ENCODE measurements around the gene DCAF7. TPM values are rescaled to one million over a fixed set of nuclear protein-coding genes. Genes with fewer than 3 reads are reported as not detected.

The DCAF7 gene
- total and polyA plus RNA-seq, 2 donors, result 19.8 to 26.0 TPM

GRCh38 chr17:63568563-63568962 lies 18.3 kb downstream of the DCAF7 start:
- no peak overlapping the region for H3K4me3 ChIP-seq (ENCODE audit: low read length in 2 of 2)
- no peaks in the 10 kb centered on the region for H3K9me3 ChIP-seq (ENCODE audit: control insufficient read depth in 2 of 2, insufficient read depth in 1 of 2, low read length in 1 of 2)
- no peaks in the 10 kb centered on the region for H3K4me1 ChIP-seq (ENCODE audit: control insufficient read depth in 2 of 2, insufficient read depth in 2 of 2, low read length in 2 of 2)
- peaks cover 8 to 10% of the 10 kb centered on the region in 2 donors for H3K36me3 ChIP-seq (ENCODE audit: control insufficient read depth in 2 of 2, insufficient read depth in 2 of 2, low read length in 1 of 2)
- 89% methylated on average over 8 of the region's 8 CpGs for WGBS
- no peak overlapping the region for H3K27ac ChIP-seq (ENCODE audit: low read depth in 1 of 2, low read length in 1 of 2)
- H3K27me3 ChIP-seq (ENCODE audit: control insufficient read depth in 2 of 2, insufficient read depth in 1 of 2, low read length in 1 of 2), result no peaks in the 10 kb centered on the region
- no peak for DNase-seq (ENCODE audit: low read depth in 6 of 9, low spot score in 9 of 9)

DNA sequence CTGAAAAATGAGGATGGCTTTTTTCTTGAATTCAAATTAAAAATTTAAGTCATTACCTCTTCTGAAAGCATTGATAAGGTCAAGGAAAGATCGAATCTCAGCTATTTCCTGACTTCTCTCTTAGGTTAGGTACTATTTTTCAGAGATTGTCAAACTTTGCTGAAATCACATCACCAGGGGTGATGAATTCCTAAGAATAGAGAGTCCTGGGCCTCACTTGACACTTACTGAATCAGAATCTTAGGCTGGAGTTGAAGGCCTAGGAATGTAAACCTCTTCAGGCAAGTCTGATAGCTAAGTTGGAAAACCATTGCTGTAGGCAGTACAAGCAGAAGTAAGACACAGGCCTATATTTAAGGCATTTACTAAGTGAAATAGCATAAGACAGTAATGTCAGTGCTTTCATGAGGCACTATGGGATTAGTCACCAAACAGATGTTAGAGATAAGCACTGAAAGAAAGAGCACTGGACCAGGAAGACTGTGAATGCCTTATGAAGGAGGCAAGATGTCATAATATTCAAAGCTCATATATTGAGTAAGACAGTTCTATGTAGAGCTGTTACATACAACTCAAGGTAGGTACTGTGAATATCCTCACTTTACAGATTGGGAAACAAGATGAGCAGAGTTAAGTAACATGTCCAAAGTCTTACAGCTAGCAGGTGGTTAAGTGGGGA lies 21.5 kb downstream of the DCAF7 start:
- H3K4me1 ChIP-seq (ENCODE audit: control insufficient read depth in 2 of 2, insufficient read depth in 2 of 2, low read length in 2 of 2), result no peaks in the 10 kb centered on the region
- DNase-seq (ENCODE audit: low read depth in 6 of 9, low spot score in 9 of 9), result no peak

DNA sequence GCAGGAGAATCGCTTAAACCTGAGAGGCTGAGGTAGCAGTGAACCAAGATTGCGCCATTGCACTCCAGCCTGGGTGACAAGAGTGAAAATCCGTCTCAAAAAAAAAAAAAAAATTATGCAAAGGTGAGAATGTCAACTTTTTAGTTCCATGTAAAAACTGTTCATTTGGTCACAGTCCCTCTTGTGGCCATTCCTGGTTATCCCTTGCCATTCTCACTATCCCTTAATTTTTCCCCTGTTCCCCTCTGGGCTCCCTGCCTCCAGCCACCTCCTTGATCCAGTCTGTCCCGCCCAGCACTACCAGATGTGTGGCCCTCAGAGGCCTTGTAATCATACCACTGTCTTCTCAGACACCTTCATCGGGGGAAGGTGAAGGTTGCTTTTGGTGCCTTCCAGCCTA lies 23.4 kb downstream of the DCAF7 start:
- no peaks in the 10 kb centered on the region for H3K27me3 ChIP-seq (ENCODE audit: control insufficient read depth in 2 of 2, insufficient read depth in 1 of 2, low read length in 1 of 2)
- no peaks in the 10 kb centered on the region for H3K4me1 ChIP-seq (ENCODE audit: control insufficient read depth in 2 of 2, insufficient read depth in 2 of 2, low read length in 2 of 2)
- 96% methylated on average over 5 of the region's 5 CpGs for WGBS
- DNase-seq (ENCODE audit: low read depth in 6 of 9, low spot score in 9 of 9), result no peak
- H3K4me3 ChIP-seq (ENCODE audit: low read length in 2 of 2), result no peak overlapping the region
- H3K36me3 ChIP-seq (ENCODE audit: control insufficient read depth in 2 of 2, insufficient read depth in 2 of 2, low read length in 1 of 2), result peaks cover 9 to 15% of the 10 kb centered on the region in 2 donors
- no peaks in the 10 kb centered on the region for H3K9me3 ChIP-seq (ENCODE audit: control insufficient read depth in 2 of 2, insufficient read depth in 1 of 2, low read length in 1 of 2)
- no peak overlapping the region for H3K27ac ChIP-seq (ENCODE audit: low read depth in 1 of 2, low read length in 1 of 2)

More for the DNA sequence above, 21.5 kb downstream of the DCAF7 start:
- 96% methylated on average over 1 of the region's 1 CpG for WGBS
- Histone ChIP-seq H3K4me3 (ENCODE audit: low read length in 2 of 2) (no peak overlapping the region), H3K9me3 (ENCODE audit: control insufficient read depth in 2 of 2, insufficient read depth in 1 of 2, low read length in 1 of 2) (no peaks in the 10 kb centered on the region), H3K27me3 (ENCODE audit: control insufficient read depth in 2 of 2, insufficient read depth in 1 of 2, low read length in 1 of 2) (no peaks in the 10 kb centered on the region), H3K36me3 (ENCODE audit: control insufficient read depth in 2 of 2, insufficient read depth in 2 of 2, low read length in 1 of 2) (peaks cover 7 to 8% of the 10 kb centered on the region in 2 donors), H3K27ac (ENCODE audit: low read depth in 1 of 2, low read length in 1 of 2) (no peak overlapping the region)

DNA sequence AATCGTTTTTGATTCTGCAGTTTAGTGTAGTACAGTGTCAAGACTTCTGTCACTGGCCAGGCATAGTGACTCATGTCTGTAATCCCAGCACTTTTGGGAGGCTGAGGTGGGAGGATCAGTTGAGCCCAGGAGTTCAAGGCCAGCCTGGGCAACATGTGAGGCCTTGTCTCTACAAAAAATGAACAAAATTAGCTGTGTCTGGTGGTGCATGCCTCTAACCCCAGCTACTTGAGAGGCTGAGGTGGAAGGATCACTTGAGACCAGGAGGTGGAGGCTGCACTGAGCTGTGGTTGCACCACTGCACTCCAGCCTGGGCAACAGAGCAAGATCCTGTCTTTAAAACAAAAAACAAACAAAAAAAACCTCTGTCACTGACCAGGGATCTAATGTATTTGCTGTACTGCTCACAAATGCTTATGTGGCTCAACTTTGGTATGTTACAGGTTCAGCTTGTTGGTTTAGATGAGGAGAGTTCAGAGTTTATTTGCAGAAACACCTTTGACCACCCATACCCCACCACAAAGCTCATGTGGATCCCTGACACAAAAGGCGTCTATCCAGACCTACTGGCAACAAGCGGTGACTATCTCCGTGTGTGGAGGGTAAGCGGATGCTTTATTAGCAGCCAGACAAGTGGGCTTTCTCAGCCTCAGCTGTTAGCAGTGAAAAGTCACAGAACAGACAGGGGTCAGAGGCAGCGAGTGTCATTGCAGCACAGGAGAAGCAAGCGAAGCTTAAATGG lies 27.9 kb downstream of the DCAF7 start:
- no peak for DNase-seq (ENCODE audit: low read depth in 6 of 9, low spot score in 9 of 9)
- H3K27ac ChIP-seq (ENCODE audit: low read depth in 1 of 2, low read length in 1 of 2), result no peak overlapping the region
- WGBS, result 95% methylated on average over 7 of the region's 7 CpGs

DNA sequence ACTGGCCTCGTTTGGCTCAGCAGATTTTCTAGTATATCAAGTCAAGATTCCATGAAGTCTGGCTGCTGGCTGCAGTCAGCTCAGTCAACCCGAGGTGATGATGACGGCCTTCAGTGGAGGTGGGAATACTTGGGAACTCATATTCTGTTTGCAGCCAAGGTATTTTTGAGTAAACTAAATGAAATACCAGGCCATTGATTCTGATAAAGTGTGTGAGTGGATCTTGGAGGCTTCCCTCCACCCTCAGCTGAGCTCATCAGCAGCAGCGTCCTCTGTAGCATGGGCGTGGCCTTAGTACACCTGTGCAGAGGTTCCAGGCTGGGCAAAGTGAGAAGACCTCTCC lies 28.5 kb downstream of the DCAF7 start:
- 94% methylated on average over 5 of the region's 5 CpGs for WGBS

More for the DNA sequence above, 27.9 kb downstream of the DCAF7 start:
- H3K9me3 ChIP-seq (ENCODE audit: control insufficient read depth in 2 of 2, insufficient read depth in 1 of 2, low read length in 1 of 2), result no peaks in the 10 kb centered on the region
- H3K4me3 ChIP-seq (ENCODE audit: low read length in 2 of 2), result no peak overlapping the region
- peaks cover 38 to 54% of the 10 kb centered on the region in 2 donors for H3K36me3 ChIP-seq (ENCODE audit: control insufficient read depth in 2 of 2, insufficient read depth in 2 of 2, low read length in 1 of 2)
- peaks cover 0 to 4% of the 10 kb centered on the region in 2 donors for H3K4me1 ChIP-seq (ENCODE audit: control insufficient read depth in 2 of 2, insufficient read depth in 2 of 2, low read length in 2 of 2)
- no peaks in the 10 kb centered on the region for H3K27me3 ChIP-seq (ENCODE audit: control insufficient read depth in 2 of 2, insufficient read depth in 1 of 2, low read length in 1 of 2)

DNA sequence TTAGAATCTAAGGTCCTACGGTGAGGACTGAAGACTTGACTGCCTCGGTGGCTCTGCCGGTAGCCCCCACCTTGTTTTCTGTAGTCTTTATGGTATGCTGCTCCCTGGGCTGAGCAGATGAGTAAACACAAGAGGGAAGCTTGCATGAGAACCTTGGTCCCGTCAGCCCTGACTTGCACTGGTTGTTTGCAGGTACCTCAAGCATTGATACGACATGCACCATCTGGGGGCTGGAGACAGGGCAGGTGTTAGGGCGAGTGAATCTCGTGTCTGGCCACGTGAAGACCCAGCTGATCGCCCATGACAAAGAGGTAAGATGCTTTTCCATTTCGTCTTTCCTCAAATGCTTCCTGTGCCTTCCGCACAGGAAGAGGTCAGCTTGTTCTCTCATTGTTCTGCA lies 29.4 kb downstream of the DCAF7 start:
- Histone ChIP-seq H3K9me3 (ENCODE audit: control insufficient read depth in 2 of 2, insufficient read depth in 1 of 2, low read length in 1 of 2) (no peaks in the 10 kb centered on the region), H3K4me1 (ENCODE audit: control insufficient read depth in 2 of 2, insufficient read depth in 2 of 2, low read length in 2 of 2) (peaks cover 0 to 4% of the 10 kb centered on the region in 2 donors), H3K27ac (ENCODE audit: low read depth in 1 of 2, low read length in 1 of 2) (no peak overlapping the region), H3K27me3 (ENCODE audit: control insufficient read depth in 2 of 2, insufficient read depth in 1 of 2, low read length in 1 of 2) (no peaks in the 10 kb centered on the region), H3K36me3 (ENCODE audit: control insufficient read depth in 2 of 2, insufficient read depth in 2 of 2, low read length in 1 of 2) (peaks cover 49 to 63% of the 10 kb centered on the region in 2 donors), H3K4me3 (ENCODE audit: low read length in 2 of 2) (no peak overlapping the region)
- no peak for DNase-seq (ENCODE audit: low read depth in 6 of 9, low spot score in 9 of 9)
- 88% methylated on average over 11 of the region's 11 CpGs for WGBS

More for the DNA sequence above, 28.5 kb downstream of the DCAF7 start:
- H3K4me1 ChIP-seq (ENCODE audit: control insufficient read depth in 2 of 2, insufficient read depth in 2 of 2, low read length in 2 of 2), result peaks cover 0 to 4% of the 10 kb centered on the region in 2 donors
- H3K9me3 ChIP-seq (ENCODE audit: control insufficient read depth in 2 of 2, insufficient read depth in 1 of 2, low read length in 1 of 2), result no peaks in the 10 kb centered on the region
- no peak overlapping the region for H3K27ac ChIP-seq (ENCODE audit: low read depth in 1 of 2, low read length in 1 of 2)
- peaks cover 43 to 59% of the 10 kb centered on the region in 2 donors for H3K36me3 ChIP-seq (ENCODE audit: control insufficient read depth in 2 of 2, insufficient read depth in 2 of 2, low read length in 1 of 2)
- H3K4me3 ChIP-seq (ENCODE audit: low read length in 2 of 2), result no peak overlapping the region
- no peak for DNase-seq (ENCODE audit: low read depth in 6 of 9, low spot score in 9 of 9)
- no peaks in the 10 kb centered on the region for H3K27me3 ChIP-seq (ENCODE audit: control insufficient read depth in 2 of 2, insufficient read depth in 1 of 2, low read length in 1 of 2)

DNA sequence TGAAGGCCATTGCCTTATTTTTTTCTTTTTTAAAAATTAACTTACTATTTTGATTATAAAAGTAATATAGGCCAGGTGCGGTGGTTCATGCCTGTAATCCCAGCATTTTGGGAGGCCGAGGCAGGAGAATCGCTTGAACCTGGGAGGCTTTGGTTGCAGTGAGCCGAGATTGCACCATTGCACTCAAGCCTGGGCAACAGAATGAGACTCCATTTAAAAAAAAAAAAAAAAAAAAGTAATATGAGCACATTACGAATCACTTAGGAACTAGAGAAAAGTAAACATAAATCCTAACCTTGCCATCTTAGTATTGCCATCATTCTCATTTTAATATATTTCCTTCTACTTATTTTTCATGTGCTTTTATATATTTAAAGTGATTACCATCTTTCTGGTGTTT lies 37.5 kb downstream of the DCAF7 start:
- no peak overlapping the region for H3K4me3 ChIP-seq (ENCODE audit: low read length in 2 of 2)
- WGBS, result 96% methylated on average over 5 of the region's 5 CpGs
- H3K4me1 ChIP-seq (ENCODE audit: control insufficient read depth in 2 of 2, insufficient read depth in 2 of 2, low read length in 2 of 2), result peaks cover 0 to 8% of the 10 kb centered on the region in 2 donors
- H3K27ac ChIP-seq (ENCODE audit: low read depth in 1 of 2, low read length in 1 of 2), result no peak overlapping the region
- H3K36me3 ChIP-seq (ENCODE audit: control insufficient read depth in 2 of 2, insufficient read depth in 2 of 2, low read length in 1 of 2), result peaks cover 69 to 84% of the 10 kb centered on the region in 2 donors
- no peaks in the 10 kb centered on the region for H3K9me3 ChIP-seq (ENCODE audit: control insufficient read depth in 2 of 2, insufficient read depth in 1 of 2, low read length in 1 of 2)
- H3K27me3 ChIP-seq (ENCODE audit: control insufficient read depth in 2 of 2, insufficient read depth in 1 of 2, low read length in 1 of 2), result no peaks in the 10 kb centered on the region
- no peak for DNase-seq (ENCODE audit: low read depth in 6 of 9, low spot score in 9 of 9)

DNA sequence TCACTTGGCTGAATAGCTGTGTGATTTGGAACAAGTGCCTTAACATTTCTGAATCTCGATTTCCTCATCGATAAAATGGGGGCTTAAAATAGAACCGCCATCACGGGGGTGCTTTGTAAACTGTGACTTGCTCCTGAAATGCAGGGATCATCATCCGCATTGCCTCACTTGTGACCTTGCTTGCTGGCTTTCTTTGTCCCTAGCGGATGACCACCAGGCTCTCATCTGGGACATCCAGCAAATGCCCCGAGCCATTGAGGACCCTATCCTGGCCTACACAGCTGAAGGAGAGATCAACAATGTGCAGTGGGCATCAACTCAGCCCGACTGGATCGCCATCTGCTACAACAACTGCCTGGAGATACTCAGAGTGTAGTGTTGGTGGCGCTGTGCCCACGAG lies 38.5 kb downstream of the DCAF7 start:
- Histone ChIP-seq H3K27ac (ENCODE audit: low read depth in 1 of 2, low read length in 1 of 2) (no peak overlapping the region), H3K27me3 (ENCODE audit: control insufficient read depth in 2 of 2, insufficient read depth in 1 of 2, low read length in 1 of 2) (no peaks in the 10 kb centered on the region), H3K36me3 (ENCODE audit: control insufficient read depth in 2 of 2, insufficient read depth in 2 of 2, low read length in 1 of 2) (peaks cover 63 to 82% of the 10 kb centered on the region in 2 donors), H3K4me1 (ENCODE audit: control insufficient read depth in 2 of 2, insufficient read depth in 2 of 2, low read length in 2 of 2) (peaks cover 0 to 8% of the 10 kb centered on the region in 2 donors), H3K4me3 (ENCODE audit: low read length in 2 of 2) (no peak overlapping the region), H3K9me3 (ENCODE audit: control insufficient read depth in 2 of 2, insufficient read depth in 1 of 2, low read length in 1 of 2) (no peaks in the 10 kb centered on the region)
- 97% methylated on average over 11 of the region's 11 CpGs for WGBS
- no peak for DNase-seq (ENCODE audit: low read depth in 6 of 9, low spot score in 9 of 9)

DNA sequence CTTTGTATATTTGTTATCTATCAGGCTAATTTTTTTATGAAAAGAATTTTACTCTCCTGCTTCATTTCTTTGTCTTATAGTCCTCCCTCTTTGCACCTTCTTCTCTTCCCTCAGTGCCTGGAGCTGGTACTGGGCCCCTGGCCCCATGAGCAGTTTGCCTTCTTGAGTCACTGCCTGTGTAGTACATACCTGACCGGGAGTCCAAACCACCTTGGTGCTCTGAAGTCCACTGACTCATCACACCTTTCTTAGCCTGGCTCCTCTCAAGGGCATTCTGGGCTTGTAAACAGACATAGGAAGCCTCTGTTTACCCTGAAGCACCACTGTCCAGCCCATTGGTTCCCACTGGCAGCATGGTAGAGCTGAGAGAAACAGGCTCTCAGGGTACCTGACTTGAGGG lies 39.4 kb downstream of the DCAF7 start:
- no peaks in the 10 kb centered on the region for H3K9me3 ChIP-seq (ENCODE audit: control insufficient read depth in 2 of 2, insufficient read depth in 1 of 2, low read length in 1 of 2)
- H3K27me3 ChIP-seq (ENCODE audit: control insufficient read depth in 2 of 2, insufficient read depth in 1 of 2, low read length in 1 of 2), result no peaks in the 10 kb centered on the region
- H3K4me1 ChIP-seq (ENCODE audit: control insufficient read depth in 2 of 2, insufficient read depth in 2 of 2, low read length in 2 of 2), result peaks cover 0 to 8% of the 10 kb centered on the region in 2 donors
- peaks cover 62 to 83% of the 10 kb centered on the region in 2 donors for H3K36me3 ChIP-seq (ENCODE audit: control insufficient read depth in 2 of 2, insufficient read depth in 2 of 2, low read length in 1 of 2)
- no peak overlapping the region for H3K27ac ChIP-seq (ENCODE audit: low read depth in 1 of 2, low read length in 1 of 2)
- 98% methylated on average over 1 of the region's 1 CpG for WGBS
- no peak for DNase-seq (ENCODE audit: low read depth in 6 of 9, low spot score in 9 of 9)
- H3K4me3 ChIP-seq (ENCODE audit: low read length in 2 of 2), result no peak overlapping the region
